ENCODE data around the gene KRT24.

DNA sequence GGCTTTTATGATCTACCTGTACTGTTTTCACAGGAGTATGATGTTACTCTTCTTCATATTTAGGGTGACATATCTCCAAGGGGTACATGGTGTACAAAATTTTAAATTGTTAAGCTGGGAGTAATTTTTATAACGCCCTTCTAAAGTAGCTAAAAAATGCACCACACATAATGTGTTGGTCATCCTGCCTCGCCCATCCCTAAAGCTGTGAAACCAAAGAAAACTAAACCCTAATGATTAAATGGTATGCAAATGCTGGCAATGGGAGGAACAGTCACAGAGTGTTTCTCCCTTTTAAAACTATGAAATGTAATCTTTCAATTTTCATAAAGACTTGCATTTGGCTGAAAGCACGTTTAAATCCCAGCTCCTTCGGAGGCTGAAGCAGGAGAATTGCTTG, 2.0 kb upstream of the KRT24 start:
- no peak for TF ChIP-seq POLR2A (IDR thresholded peaks at IDR 0.05)
- TF ChIP-seq, protein P1, sequence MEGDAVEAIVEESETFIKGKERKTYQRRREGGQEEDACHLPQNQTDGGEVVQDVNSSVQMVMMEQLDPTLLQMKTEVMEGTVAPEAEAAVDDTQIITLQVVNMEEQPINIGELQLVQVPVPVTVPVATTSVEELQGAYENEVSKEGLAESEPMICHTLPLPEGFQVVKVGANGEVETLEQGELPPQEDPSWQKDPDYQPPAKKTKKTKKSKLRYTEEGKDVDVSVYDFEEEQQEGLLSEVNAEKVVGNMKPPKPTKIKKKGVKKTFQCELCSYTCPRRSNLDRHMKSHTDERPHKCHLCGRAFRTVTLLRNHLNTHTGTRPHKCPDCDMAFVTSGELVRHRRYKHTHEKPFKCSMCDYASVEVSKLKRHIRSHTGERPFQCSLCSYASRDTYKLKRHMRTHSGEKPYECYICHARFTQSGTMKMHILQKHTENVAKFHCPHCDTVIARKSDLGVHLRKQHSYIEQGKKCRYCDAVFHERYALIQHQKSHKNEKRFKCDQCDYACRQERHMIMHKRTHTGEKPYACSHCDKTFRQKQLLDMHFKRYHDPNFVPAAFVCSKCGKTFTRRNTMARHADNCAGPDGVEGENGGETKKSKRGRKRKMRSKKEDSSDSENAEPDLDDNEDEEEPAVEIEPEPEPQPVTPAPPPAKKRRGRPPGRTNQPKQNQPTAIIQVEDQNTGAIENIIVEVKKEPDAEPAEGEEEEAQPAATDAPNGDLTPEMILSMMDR (IDR thresholded peaks at IDR 0.05): no peak

All from heart left ventricle (tissue), 13 donors.